KMS-11 (cell line): ENCODE data around the gene USF1.
"Not testable (repeated sequence)": the region's sequence is repeated elsewhere in the genome, so short reads cannot be mapped to it uniquely, and the experiment has no call there.

ENCODE experiments used
- H2AFZ ChIP-seq: fragments of 200-600 bp; sonication (generic); 2 replicates; pipeline ENCODE4 v1.6.1; 2016; ENCODE audit warnings: antibody characterized with exemption, mixed run types, low read depth
- H3K27ac ChIP-seq: fragments of 200-600 bp; sonication (generic); 2 replicates; pipeline ENCODE4 v1.6.1; 2016; ENCODE audit warnings: mild to moderate bottlenecking, mixed run types
- H3K27me3 ChIP-seq: fragments of 200-600 bp; sonication (generic); 2 replicates; pipeline ENCODE4 v1.6.1; 2017; ENCODE audit warnings: mild to moderate bottlenecking, low read depth, mixed run types, moderate library complexity; ENCODE audit not compliant: insufficient read depth
- H3K36me3 ChIP-seq: fragments of 200-600 bp; sonication (generic); 2 replicates; pipeline ENCODE4 v1.6.1; 2017; ENCODE audit warnings: mild to moderate bottlenecking, mixed run types; ENCODE audit not compliant: insufficient read depth
- H3K4me1 ChIP-seq: fragments of 200-600 bp; sonication (generic); 2 replicates; pipeline ENCODE4 v1.6.1; 2016; ENCODE audit warnings: mild to moderate bottlenecking, low read depth, mixed run types; ENCODE audit not compliant: poor library complexity, severe bottlenecking
- H3K4me2 ChIP-seq: fragments of 200-600 bp; sonication (generic); 2 replicates; pipeline ENCODE4 v1.7.0; 2016; ENCODE audit warnings: mild to moderate bottlenecking, mixed run types
- H3K4me3 ChIP-seq: fragments of 200-600 bp; sonication (generic); IDR thresholded peaks from 2 replicates; pipeline ENCODE4 v1.6.1; 2017; ENCODE audit warnings: low read depth, low read length, mixed read lengths; ENCODE audit not compliant: insufficient read depth
- H3K79me2 ChIP-seq: fragments of 200-600 bp; sonication (generic); 2 replicates; pipeline ENCODE4 v1.6.1; 2016; ENCODE audit warnings: low read depth, mixed run types; ENCODE audit not compliant: insufficient read depth
- H3K9ac ChIP-seq: fragments of 200-600 bp; sonication (generic); 2 replicates; pipeline ENCODE4 v1.6.1; 2016; ENCODE audit warnings: mild to moderate bottlenecking, mixed run types
- H4K20me1 ChIP-seq: fragments of 200-600 bp; sonication (generic); 2 replicates; pipeline ENCODE4 v1.6.1; 2016; ENCODE audit warnings: mild to moderate bottlenecking, mixed run types; ENCODE audit not compliant: insufficient read depth
- TF ChIP-seq, protein P1 (sequence below): fragments of 200-600 bp; sonication (generic); conservative IDR thresholded peaks from 2 replicates; pipeline ENCODE4 v1.6.1; 2017; ENCODE audit warnings: low read depth, mild to moderate bottlenecking, antibody characterized with exemption, low read length, moderate library complexity, mixed read lengths

The USF1 gene

GRCh38 chr1:161017756-161018630, 27.8 kb downstream of the USF1 start:
- H2AFZ ChIP-seq: no peak overlapping the region
- H3K9ac ChIP-seq: no peak overlapping the region
- H4K20me1 ChIP-seq: no peaks in the 10 kb centered on the region
- H3K27me3 ChIP-seq: peaks cover 10% of the 10 kb centered on the region; the same call in 1 of the 2 replicates
- no peak overlapping the region for H3K4me2 ChIP-seq
- no peaks in the 10 kb centered on the region for H3K79me2 ChIP-seq
- H3K27ac ChIP-seq: no peak overlapping the region
- H3K4me3 ChIP-seq: no peak overlapping the region
- no peaks in the 10 kb centered on the region for H3K36me3 ChIP-seq
- H3K4me1 ChIP-seq: peaks cover 36% of the 10 kb centered on the region
- TF ChIP-seq, protein P1, sequence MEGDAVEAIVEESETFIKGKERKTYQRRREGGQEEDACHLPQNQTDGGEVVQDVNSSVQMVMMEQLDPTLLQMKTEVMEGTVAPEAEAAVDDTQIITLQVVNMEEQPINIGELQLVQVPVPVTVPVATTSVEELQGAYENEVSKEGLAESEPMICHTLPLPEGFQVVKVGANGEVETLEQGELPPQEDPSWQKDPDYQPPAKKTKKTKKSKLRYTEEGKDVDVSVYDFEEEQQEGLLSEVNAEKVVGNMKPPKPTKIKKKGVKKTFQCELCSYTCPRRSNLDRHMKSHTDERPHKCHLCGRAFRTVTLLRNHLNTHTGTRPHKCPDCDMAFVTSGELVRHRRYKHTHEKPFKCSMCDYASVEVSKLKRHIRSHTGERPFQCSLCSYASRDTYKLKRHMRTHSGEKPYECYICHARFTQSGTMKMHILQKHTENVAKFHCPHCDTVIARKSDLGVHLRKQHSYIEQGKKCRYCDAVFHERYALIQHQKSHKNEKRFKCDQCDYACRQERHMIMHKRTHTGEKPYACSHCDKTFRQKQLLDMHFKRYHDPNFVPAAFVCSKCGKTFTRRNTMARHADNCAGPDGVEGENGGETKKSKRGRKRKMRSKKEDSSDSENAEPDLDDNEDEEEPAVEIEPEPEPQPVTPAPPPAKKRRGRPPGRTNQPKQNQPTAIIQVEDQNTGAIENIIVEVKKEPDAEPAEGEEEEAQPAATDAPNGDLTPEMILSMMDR: no peak

DNA sequence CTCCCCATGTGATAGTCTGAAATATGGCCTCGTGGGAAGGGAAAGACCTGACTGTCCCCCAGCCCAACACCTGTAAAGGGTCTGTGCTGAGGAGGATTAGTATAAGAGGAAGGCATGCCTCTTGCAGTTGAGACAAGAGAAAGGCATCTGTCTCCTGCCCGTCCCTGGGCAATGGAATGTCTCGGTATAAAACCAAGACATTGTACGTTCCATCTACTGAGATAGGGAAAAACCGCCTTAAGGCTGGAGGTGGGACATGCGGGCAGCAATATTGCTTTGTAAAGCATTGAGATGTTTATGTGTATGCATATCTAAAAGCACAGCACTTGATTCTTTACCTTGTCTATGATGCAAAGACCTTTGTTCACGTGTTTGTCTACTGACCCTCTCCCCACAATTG, 28.6 kb downstream of the USF1 start:
- H3K79me2 ChIP-seq, H3K9ac ChIP-seq, H3K27ac ChIP-seq, H3K4me2 ChIP-seq, H3K36me3 ChIP-seq, H3K4me3 ChIP-seq, H2AFZ ChIP-seq, H4K20me1 ChIP-seq: not testable (repeated sequence)
- Histone ChIP-seq H3K27me3 (peaks cover 10% of the 10 kb centered on the region; the same call in 1 of the 2 replicates), H3K4me1 (peaks cover 44% of the 10 kb centered on the region)

GRCh38 chr1:161016683-161017082, 29.1 kb downstream of the USF1 start:
- H4K20me1 ChIP-seq, H3K9ac ChIP-seq, H3K36me3 ChIP-seq, H3K79me2 ChIP-seq, H3K27ac ChIP-seq, H3K4me3 ChIP-seq, H2AFZ ChIP-seq, H3K4me2 ChIP-seq: not testable (repeated sequence)
- Histone ChIP-seq H3K4me1 (peaks cover 42% of the 10 kb centered on the region), H3K27me3 (peaks cover 10% of the 10 kb centered on the region; the same call in 1 of the 2 replicates)

DNA sequence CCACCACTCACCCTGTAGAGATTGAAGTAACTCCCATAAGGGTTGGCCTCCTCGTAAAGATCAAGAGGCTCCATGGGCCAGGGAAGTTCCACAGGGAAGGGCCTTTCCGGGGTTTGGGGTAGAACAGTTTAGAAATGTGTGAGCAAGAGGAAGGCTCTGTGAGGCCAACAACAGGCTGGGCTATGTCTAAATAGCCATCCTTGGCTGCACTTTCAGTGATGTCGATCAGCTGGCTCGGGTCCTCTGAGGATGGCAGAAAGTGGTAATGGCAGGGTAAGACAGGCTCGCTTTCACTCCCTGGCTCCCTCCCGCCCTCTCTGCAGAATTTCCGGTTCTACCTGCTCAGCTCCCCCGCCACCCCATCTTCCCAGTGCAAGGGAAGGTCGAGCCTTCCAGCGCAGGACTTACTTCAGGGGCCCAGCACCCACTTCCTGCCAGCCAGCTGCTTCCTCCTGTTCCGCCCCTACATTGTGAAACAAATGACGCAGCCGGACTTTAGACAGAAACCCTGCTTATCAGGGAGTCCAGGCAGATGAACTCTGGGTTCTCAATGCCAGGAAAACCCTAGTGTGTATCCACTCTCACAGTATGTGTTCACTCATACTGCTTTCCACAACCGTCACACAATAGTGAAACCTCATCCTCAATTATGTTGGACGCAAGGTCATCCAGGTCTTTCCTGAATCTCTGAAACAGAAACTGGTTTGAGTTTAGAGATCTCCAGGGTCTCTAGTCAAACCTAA, 32.1 kb downstream of the USF1 start:
- Histone ChIP-seq H3K4me1 (peaks cover 27% of the 10 kb centered on the region), H4K20me1 (no peaks in the 10 kb centered on the region), H3K36me3 (no peaks in the 10 kb centered on the region), H3K79me2 (no peaks in the 10 kb centered on the region), H3K4me3 (peak overlapping the region; percentile 99), H3K27ac (peak overlapping the region; percentile 77), H3K4me2 (peak overlapping the region; percentile 97), H2AFZ (peak overlapping the region; percentile 79), H3K9ac (peak overlapping the region; percentile 51), H3K27me3 (no peaks in the 10 kb centered on the region)
- TF ChIP-seq, protein P1: 0 out of 2 replicates have a peak, but pooled peaks have one; percentile 20

DNA sequence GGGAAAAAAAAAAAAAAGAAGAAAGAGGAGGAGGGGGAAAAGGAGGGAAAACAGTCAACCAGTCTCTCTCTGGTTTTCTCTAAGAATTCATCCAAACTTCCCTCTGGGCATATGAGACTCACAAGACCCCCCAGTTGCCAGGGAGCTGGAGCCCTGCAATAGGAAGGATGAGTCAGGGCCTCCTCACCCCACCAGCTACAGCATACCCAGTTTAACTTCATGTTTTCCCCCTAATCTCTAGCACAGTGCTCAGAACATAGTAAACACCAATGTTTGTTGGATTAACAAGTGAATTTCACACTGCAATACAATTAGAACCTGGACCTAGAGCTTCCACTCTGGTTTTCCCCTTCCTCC, 32.7 kb downstream of the USF1 start:
- Histone ChIP-seq H3K27me3 (no peaks in the 10 kb centered on the region), H3K4me2 (peak overlapping the region; percentile 97), H3K9ac (peak overlapping the region; percentile 51), H3K27ac (peak overlapping the region; percentile 77), H3K36me3 (no peaks in the 10 kb centered on the region), H3K4me3 (peak overlapping the region; percentile 99), H3K4me1 (peaks cover 27% of the 10 kb centered on the region), H3K79me2 (no peaks in the 10 kb centered on the region), H2AFZ (peak overlapping the region; percentile 79), H4K20me1 (no peaks in the 10 kb centered on the region)
- TF ChIP-seq, protein P1: no peak
